RWPE2 (cell line): ENCODE data around the gene EVL.

Experiments used
- ATAC-seq: fragments of 200-7000 bp; cut with Tn5 transposase; 3 replicates; pipeline ENCODE4 v1.9.1; 2021; ENCODE audit warnings: low read depth
- DNase-seq: peaks from one replicate; pipeline ENCODE4 v3.0.0-alpha.2; 2020; ENCODE audit warnings: low spot score
- H3K27ac ChIP-seq: fragments of 450-650 bp; 2 replicates; pipeline ENCODE4 v1.5.1; 2017; ENCODE audit warnings: mild to moderate bottlenecking; ENCODE audit not compliant: poor library complexity, severe bottlenecking
- H3K27me3 ChIP-seq: fragments of 250-450 bp; sonication (Bioruptor Pico); 2 replicates; pipeline ENCODE4 v1.5.1; 2021; ENCODE audit warnings: mild to moderate bottlenecking, moderate library complexity; ENCODE audit not compliant: insufficient read depth, poor library complexity, severe bottlenecking
- H3K36me3 ChIP-seq: fragments of 250-450 bp; sonication (Bioruptor Pico); 2 replicates; pipeline ENCODE4 v1.5.1; 2020; ENCODE audit warnings: low read depth, mild to moderate bottlenecking, moderate library complexity
- H3K4me1 ChIP-seq: fragments of 250-450 bp; sonication (Bioruptor Pico); 2 replicates; pipeline ENCODE4 v1.5.1; 2021; ENCODE audit warnings: mild to moderate bottlenecking, moderate library complexity; ENCODE audit not compliant: insufficient read depth, poor library complexity, severe bottlenecking
- H3K4me3 ChIP-seq: fragments of 250-450 bp; sonication (Bioruptor Pico); 2 replicates; pipeline ENCODE4 v1.5.1; 2021; ENCODE audit warnings: mild to moderate bottlenecking, moderate library complexity; ENCODE audit not compliant: severe bottlenecking
- H3K9me3 ChIP-seq: fragments of 250-450 bp; sonication (Bioruptor Pico); 2 replicates; pipeline ENCODE4 v1.5.1; 2021; ENCODE audit warnings: mild to moderate bottlenecking, moderate library complexity; ENCODE audit not compliant: severe bottlenecking
- TF ChIP-seq, protein P1 (sequence below): fragments of 450-650 bp; IDR thresholded peaks from one replicate; pipeline ENCODE4 v1.5.1; 2017; ENCODE audit warnings: mild to moderate bottlenecking, moderate library complexity; ENCODE audit not compliant: poor library complexity, severe bottlenecking

Gene EVL

GRCh38 chr14:100085462-100085861, 20.2 kb downstream of the EVL start:
- Histone ChIP-seq H3K9me3 (no peaks in the 10 kb centered on the region), H3K4me3 (no peak overlapping the region), H3K27me3 (no peaks in the 10 kb centered on the region), H3K36me3 (no peaks in the 10 kb centered on the region; the same call in 1 of the 2 replicates), H3K4me1 (peaks cover 14% of the 10 kb centered on the region), H3K27ac (no peak overlapping the region)
- DNase-seq: no peak
- TF ChIP-seq, protein P1, sequence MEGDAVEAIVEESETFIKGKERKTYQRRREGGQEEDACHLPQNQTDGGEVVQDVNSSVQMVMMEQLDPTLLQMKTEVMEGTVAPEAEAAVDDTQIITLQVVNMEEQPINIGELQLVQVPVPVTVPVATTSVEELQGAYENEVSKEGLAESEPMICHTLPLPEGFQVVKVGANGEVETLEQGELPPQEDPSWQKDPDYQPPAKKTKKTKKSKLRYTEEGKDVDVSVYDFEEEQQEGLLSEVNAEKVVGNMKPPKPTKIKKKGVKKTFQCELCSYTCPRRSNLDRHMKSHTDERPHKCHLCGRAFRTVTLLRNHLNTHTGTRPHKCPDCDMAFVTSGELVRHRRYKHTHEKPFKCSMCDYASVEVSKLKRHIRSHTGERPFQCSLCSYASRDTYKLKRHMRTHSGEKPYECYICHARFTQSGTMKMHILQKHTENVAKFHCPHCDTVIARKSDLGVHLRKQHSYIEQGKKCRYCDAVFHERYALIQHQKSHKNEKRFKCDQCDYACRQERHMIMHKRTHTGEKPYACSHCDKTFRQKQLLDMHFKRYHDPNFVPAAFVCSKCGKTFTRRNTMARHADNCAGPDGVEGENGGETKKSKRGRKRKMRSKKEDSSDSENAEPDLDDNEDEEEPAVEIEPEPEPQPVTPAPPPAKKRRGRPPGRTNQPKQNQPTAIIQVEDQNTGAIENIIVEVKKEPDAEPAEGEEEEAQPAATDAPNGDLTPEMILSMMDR: no peak
- no peak for ATAC-seq

DNA sequence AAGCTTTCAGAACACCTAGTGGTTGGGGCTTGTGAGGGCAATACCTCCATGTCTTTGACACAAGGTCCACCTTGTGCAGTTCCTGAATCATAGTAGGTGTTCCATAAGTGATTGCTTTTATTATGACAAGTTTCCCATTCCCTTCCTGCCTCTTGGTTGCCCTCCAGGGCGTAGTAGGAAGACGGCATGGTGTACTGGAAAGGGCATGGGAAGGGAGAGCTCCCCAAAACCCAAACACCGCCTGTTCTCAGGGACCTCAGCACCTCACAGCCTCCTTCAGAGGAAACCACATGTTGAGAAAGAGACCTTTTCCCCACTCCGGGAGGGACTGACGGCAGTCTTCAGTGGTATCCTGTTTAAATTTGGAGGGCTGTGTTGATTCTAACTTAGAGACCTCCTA, 21.1 kb downstream of the EVL start:
- no peaks in the 10 kb centered on the region; the same call in 1 of the 2 replicates for H3K36me3 ChIP-seq
- H3K27me3 ChIP-seq: no peaks in the 10 kb centered on the region
- no peak for ATAC-seq
- no peak overlapping the region for H3K27ac ChIP-seq
- peaks cover 14% of the 10 kb centered on the region for H3K4me1 ChIP-seq
- no peak overlapping the region for H3K4me3 ChIP-seq
- H3K9me3 ChIP-seq: no peaks in the 10 kb centered on the region
- TF ChIP-seq, protein P1: no peak
- no peak for DNase-seq

GRCh38 chr14:100088226-100088625, 23.0 kb downstream of the EVL start:
- ATAC-seq: no peak
- Histone ChIP-seq H3K27ac (no peak overlapping the region), H3K4me3 (no peak overlapping the region), H3K9me3 (no peaks in the 10 kb centered on the region), H3K4me1 (peaks cover 19% of the 10 kb centered on the region), H3K27me3 (no peaks in the 10 kb centered on the region), H3K36me3 (no peaks in the 10 kb centered on the region; the same call in 1 of the 2 replicates)
- TF ChIP-seq, protein P1: no peak
- no peak for DNase-seq

GRCh38 chr14:100091386-100091785, 26.2 kb downstream of the EVL start:
- Histone ChIP-seq H3K4me3 (no peak overlapping the region), H3K4me1 (peaks cover 12% of the 10 kb centered on the region), H3K36me3 (no peaks in the 10 kb centered on the region; the same call in 1 of the 2 replicates), H3K27ac (no peak overlapping the region), H3K27me3 (no peaks in the 10 kb centered on the region), H3K9me3 (no peaks in the 10 kb centered on the region)
- no peak for ATAC-seq
- TF ChIP-seq, protein P1: no peak
- no peak for DNase-seq

- Histone ChIP-seq H3K36me3 (peaks cover 6% of the 10 kb centered on the region; the same call in 1 of the 2 replicates), H3K27me3 (no peaks in the 10 kb centered on the region), H3K27ac (peak overlapping the region; percentile 0), H3K9me3 (no peaks in the 10 kb centered on the region), H3K4me3 (no peak overlapping the region), H3K4me1 (peaks cover 19% of the 10 kb centered on the region)
- no peak for DNase-seq
- peak; percentile 59 for ATAC-seq
- TF ChIP-seq, protein P1: no peak
Measured at GRCh38 chr14:100092832-100093231, 27.6 kb downstream of the EVL start.
